Lower leg skin (tissue), 3 donors: ENCODE data around the gene PAH.

Experiments
- CTCF ChIP-seq, 3 donors: fragments of 450-650 bp; IDR thresholded peaks; one replicate each; pipeline ENCODE4 v1.5.1; 2016; ENCODE audit warnings: antibody characterized with exemption in 3 of 3, mild to moderate bottlenecking in 3 of 3, moderate library complexity in 2 of 3
- POLR2A ChIP-seq, 2 donors: fragments of 450-650 bp; IDR thresholded peaks; one replicate each; pipeline ENCODE4 v1.6.1; 2016 to 2017; ENCODE audit warnings: antibody characterized with exemption in 2 of 2, mild to moderate bottlenecking in 1 of 2, moderate library complexity in 1 of 2

GRCh38 chr12:102824218-102824835, 92.7 kb downstream of the PAH start:
- no peak for TF ChIP-seq POLR2A (IDR thresholded peaks at IDR 0.05)
- TF ChIP-seq CTCF (IDR thresholded peaks at IDR 0.05), result no peak
